Suprapubic skin (tissue), 3 donors: ENCODE data around the gene RNPEP.

ENCODE experiments used
- CTCF ChIP-seq, 2 donors: fragments of 200-600 bp in 1 of 2; fragments of 450-650 bp in 1 of 2; sonication (generic) in 1 of 2; IDR thresholded peaks; one replicate each; pipeline ENCODE4 v1.5.1; 2016 to 2019; ENCODE audit warnings: antibody characterized with exemption in 2 of 2, mild to moderate bottlenecking in 1 of 2, moderate library complexity in 1 of 2
- POLR2A ChIP-seq, 2 donors: fragments of 450-650 bp; IDR thresholded peaks; one replicate each; pipeline ENCODE4 v1.6.1; 2017; ENCODE audit warnings: antibody characterized with exemption in 2 of 2, mild to moderate bottlenecking in 2 of 2, moderate library complexity in 2 of 2

GRCh38 chr1:202014060-202014459 lies 31.6 kb downstream of the RNPEP start:
- TF ChIP-seq POLR2A (IDR thresholded peaks at IDR 0.05) (no peak), CTCF (IDR thresholded peaks at IDR 0.05) (no peak)
